IPS-NIHi11 (cell line): ENCODE measurements around the gene CCDC137.
"Not testable (repeated sequence)": the region's sequence is repeated elsewhere in the genome, so short reads cannot be mapped to it uniquely, and the experiment has no call there.

Experiments used
- DNase-seq: peaks from one replicate; pipeline ENCODE4 v3.0.0; 2012; ENCODE audit warnings: mixed read lengths, low spot score

CCDC137 gene, protein sequence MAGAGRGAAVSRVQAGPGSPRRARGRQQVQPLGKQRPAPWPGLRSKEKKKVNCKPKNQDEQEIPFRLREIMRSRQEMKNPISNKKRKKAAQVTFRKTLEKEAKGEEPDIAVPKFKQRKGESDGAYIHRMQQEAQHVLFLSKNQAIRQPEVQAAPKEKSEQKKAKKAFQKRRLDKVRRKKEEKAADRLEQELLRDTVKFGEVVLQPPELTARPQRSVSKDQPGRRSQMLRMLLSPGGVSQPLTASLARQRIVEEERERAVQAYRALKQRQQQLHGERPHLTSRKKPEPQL

DNA sequence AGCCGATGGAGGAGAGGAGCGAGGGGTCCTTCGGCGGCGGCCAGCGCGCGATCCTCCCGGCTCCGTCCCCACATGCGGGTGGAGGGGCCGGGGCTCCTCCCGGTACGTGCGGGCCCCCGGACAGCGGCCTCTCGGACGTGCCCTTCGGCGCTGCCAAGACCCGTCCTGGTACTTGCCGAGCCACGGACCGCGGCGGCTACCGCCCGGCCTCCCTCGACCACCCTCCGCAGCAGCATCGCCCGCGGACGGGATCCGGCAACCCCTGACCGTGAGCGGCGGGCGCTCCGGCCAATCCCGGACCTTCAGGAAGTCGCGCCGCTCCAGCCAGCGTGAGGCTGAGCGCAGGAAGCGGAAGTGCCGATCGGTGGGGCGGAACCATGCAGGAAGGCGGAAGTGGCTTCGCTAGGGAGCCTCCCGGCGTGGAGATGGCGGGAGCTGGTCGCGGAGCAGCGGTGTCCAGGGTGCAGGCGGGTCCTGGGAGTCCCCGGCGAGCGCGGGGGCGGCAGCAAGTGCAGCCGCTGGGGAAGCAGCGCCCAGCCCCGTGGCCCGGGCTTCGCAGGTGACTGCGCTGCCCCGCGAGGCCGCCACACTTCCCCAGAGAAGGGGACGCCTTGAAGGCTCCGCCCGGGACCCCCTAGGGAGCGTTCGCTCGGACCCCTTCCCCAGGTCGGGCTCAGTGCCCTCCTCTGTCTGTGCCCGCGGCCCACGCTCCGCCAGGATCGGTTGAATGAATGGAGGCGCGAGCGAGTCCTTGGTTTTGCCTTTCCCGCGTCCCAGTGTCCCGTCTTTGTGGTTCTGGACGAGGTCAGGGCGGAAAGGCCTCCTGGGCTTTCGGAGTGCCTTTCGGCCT, at the start of gene CCDC137, which contains the start of gene OXLD1:
TSS of gene CCDC137 (plus strand) at position 396 of the 850 bp plus-strand sequence. CDS start at position 426, 30 bp downstream.
TSS of gene OXLD1 (minus strand) at position 264 of the 850 bp plus-strand sequence. CDS start at position 236, 28 bp downstream.
- peak; percentile 98 for DNase-seq

DNA sequence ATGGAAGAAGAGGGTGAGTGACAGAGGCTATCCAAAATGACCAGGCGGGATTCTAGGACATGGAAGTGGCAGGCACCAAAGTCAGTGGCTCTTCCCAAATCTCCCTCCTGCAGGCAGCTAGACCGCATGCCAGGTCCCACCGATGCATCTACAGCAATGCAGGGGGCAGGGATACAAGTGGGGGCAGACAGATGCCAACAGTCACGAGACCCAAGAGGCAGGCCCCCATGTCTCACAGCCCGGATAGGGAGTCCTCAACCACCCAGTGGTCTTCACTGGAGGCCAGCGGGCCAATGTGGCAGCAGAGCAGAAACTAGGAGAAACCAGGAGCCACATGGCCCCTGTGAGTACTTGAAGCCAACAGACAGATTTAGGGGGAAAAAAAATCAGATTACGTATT, 49.7 kb upstream of the CCDC137 start:
- DNase-seq, result no peak

DNA sequence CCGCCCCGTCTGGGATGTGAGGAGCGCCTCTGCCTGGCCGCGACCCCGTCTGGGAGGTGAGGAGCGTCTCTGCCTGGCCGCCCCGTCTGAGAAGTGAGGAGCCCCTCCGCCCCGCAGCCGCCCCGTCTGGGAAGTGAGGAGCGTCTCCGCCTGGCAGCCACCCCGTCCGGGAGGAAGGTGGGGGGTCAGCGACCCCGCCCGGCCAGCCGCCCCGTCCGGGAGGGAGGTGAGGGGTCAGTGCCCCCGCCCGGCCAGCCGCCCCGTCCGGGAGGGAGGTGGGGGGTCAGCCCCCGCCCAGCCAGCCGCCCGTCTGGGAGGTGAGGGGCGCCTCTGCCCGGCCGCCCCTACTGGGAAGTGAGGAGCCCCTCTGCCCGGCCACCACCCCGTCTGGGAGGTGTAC, 48.2 kb upstream of the CCDC137 start:
- not testable (repeated sequence) for DNase-seq

DNA sequence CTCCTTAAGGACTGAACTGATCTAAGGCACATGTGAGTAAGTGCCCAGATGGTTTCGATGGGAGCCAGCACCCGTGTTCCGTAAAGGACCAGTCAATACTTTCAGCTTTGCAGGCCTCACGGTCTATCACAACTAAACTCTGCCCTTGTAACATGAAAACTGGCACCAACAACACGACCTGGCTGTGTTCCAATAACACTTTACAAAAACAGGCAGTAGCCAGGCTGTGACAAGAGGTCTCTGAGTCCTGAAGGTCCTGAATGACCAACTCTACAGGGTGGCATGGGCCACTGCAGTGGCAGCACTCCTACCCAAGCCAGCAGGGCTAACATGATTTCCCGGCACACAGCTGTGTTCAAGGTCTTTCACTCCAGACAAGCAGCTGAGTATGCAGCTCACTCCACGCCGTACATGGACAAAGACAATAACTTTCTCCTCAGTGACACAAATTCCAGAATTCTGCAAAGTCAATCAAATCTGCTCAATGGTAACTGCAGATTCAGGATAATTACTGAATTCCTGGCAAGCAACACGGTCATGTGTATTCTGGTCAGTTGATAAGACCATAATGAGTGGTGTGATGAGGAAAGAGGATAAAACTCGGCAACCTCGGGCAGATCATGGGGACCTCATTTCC, 44.9 kb upstream of the CCDC137 start:
- no peak for DNase-seq

DNA sequence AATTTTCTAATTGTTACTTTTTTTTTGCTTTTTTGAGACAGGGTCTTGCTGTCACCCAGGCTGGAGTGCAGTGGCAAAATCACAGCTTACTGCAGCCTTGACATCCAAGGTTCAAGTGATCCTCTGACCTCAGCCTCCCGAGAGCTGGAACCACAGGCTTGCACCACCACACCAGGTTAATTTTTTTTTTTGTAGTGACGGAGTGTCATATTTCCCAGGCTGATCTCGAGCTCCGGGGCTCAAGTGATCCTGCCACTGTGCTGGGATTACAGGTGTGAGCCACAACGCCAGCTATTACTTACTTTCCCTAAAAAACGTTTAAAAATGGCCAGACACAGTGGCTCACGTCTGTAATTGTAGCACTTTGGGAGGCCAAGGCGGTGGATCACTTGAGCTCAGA, 36.3 kb upstream of the CCDC137 start:
- DNase-seq, result no peak

DNA sequence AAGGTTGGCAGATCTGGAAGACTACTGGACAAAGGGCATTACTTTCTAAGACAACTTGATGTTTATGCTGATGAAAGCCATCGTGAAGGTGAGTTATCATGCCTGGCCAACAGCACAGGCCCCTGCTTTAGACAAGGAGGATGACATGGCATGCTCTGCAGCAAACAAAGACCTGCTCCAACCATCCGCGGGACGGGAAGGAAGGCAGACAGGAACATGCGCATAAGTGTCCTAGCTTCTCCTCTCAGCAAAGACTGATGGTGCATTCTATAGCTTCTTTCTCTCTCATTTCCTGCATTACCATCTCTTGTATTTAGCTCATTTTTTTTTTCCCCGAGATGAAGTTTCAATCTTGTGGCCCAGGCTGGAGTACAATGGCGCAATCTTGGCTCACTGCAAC, 35.1 kb upstream of the CCDC137 start:
- no peak for DNase-seq

DNA sequence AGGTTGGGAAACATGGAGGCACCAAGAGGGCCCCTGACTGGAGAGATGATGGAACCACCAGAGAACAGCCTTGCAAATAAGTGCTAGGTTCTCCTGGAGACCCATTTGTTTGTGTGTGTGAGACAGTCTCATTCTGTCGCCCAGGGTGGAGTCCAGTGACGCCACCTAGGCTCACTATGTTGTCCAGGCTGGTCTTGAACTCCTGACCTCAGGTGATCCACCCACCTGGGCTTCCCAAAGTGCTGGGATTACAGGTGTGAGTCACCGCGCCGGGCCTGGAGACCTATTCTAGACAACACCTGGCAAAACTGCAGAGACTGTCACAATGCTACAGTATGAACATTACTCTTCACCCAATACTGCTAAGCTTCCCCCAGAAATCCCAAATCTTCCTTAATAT, 31.1 kb upstream of the CCDC137 start:
- DNase-seq, result no peak

DNA sequence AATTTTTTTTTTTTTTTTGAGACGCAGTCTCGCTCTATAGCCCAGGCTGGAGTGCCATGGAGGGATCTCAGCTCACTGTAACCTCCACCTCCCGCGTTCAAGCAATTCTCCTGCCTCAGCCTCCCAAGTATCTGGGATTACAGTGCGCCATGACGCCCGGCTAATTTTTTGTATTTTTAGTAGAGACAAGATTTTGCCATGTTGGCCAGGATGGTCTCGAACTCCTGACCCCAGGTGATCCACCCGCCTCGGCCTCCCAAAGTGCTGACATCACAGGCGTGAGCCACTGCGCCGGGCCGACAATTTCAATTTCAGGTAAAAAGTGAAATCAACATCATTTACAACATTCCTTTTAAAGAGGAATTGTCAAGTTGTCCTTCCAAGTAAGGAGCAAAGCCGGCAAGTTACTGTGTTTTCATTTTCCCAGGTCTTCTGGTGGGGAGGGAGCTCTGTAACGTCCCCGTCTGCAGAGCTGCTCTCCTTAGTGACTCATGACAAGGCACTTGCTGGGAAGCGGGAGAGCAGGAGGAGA, 30.5 kb upstream of the CCDC137 start:
- no peak for DNase-seq

DNA sequence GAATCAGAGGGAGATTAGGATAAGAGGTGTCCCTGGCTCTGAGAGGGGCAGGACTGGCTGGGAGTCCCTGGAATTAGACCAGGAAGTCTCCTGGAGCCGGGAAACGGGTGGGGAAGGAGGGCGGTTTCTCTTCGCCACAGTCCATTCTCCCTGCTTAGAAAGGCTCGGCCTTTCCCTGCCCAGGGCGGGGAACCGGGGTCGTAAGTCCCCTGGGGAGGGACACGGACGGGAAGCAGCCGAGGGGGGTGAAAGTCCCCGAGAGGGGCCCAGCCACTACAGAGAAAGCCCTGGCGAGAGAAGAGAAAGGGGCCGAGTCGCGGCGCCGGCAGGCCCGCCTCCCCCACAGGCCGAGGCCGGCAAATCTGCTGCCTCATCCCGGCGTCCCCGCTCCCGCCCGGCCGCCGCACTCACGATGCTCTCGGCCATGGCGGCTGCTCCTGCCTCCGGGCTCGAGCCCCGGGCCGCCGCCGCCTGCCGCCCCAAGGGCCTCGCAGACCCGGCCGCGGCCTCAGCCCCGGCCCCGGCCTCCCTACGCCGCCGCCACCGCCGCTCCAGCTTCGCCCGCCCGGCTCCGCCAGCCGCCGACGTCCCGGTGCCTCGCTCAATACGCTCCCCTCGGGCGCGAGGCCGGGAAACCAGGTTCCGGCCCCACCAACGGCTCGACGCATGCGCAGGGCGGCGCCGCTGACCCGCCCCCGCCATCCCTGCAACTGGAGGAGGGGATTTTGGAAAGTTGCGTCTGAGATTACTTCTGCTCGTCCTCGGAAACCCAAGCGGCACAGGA, 29.8 kb upstream of the CCDC137 start, which contains the start of the genes NPLOC4 and TSPAN10:
TSS of gene NPLOC4 (minus strand) at position 608 of the 784 bp plus-strand sequence. CDS start at position 426, 182 bp downstream.
TSS of gene TSPAN10 (plus strand) at position 692 of the 784 bp plus-strand sequence. CDS start 5,217 bp downstream, outside the sequence.
- DNase-seq, result peak; percentile 100

DNA sequence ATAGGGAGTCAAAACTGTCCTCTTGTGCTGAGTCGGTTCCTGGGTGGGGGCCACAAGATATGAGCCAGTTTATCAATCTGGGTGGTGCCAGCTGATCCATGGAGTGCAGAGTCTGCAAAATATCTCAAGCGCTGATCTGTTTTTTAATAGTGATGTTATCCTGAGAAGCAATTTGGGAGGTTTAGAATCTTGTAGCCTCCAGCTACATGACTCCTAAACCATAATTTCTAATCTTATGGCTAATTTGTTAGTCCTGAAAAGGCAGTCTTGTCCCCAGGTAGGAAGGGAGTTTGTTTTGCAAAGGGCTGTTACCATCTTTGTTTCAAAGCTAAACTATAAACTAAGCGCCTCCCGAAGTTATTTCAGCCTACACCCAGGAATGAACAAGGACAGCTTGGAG, 27.9 kb upstream of the CCDC137 start:
- no peak for DNase-seq

DNA sequence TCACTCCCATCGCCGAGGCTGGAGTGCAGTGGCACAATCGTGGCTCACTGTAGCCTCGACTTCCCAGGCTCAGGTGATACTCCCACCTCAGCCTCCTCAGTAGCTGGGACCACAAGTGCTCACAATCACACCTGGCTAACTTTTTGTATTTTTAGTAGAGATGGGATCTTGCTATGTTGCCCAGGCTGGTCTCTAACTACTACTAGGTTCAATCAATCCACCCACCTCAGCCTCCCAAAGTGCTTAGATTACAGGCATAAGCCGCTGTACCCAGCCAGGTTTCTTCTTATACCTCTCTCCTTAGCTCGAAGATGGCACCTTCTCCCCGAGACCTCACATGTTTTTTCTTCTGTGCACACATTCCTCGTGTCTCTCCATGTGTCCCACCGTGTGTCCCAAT, 26.5 kb upstream of the CCDC137 start:
- DNase-seq, result no peak

DNA sequence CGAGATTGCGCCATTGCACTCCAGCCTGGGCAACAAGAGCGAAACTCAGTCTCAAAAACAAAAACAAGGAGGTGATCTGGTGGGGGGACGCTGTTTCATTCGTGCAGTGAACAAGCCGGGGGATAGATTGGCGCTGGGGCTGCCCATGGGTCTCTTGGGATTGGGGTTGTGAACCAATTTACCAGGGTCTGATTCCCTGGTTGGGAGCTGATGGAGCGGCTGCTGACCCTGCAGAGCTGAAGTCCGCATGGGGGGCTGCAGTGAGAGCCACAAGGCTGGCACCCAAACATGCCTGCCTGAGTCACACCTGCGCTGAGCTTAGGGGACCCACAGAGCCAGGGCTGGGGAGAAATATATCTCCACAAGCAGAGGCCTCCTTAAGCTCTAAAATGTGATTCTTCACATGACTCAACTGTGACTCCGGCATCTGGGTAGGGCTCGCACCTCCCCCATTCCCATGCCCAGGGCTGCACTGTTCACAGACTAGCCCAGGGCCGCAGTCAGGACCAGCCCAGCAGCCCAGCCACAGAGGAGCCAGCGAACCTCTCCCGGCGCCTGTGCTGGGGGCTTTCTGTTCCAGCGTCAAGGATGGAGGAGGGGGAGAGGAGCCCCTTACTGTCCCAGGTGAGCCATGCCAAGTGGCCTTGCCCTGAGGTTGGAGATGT, 24.6 kb upstream of the CCDC137 start:
- DNase-seq, result no peak

DNA sequence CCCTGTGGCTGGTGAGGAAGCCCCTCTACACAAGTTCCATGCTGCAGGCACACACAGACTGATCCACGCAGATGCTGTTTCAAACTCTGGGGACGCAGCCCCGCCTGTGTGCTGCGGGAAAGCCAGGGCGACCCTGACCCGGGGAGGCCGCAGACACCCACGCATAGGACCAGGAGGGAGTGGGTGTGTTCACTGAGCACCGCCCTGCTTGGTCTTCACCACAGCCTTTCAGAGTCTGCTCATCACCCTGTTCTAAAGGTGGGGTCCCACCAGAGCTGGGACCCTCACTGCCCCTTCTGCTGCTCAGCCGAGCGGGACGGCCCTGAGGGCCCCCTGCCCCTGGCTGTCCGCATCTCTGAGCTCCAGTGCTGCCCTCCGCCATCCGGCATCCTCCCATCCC, 22.0 kb upstream of the CCDC137 start:
- DNase-seq, result no peak

DNA sequence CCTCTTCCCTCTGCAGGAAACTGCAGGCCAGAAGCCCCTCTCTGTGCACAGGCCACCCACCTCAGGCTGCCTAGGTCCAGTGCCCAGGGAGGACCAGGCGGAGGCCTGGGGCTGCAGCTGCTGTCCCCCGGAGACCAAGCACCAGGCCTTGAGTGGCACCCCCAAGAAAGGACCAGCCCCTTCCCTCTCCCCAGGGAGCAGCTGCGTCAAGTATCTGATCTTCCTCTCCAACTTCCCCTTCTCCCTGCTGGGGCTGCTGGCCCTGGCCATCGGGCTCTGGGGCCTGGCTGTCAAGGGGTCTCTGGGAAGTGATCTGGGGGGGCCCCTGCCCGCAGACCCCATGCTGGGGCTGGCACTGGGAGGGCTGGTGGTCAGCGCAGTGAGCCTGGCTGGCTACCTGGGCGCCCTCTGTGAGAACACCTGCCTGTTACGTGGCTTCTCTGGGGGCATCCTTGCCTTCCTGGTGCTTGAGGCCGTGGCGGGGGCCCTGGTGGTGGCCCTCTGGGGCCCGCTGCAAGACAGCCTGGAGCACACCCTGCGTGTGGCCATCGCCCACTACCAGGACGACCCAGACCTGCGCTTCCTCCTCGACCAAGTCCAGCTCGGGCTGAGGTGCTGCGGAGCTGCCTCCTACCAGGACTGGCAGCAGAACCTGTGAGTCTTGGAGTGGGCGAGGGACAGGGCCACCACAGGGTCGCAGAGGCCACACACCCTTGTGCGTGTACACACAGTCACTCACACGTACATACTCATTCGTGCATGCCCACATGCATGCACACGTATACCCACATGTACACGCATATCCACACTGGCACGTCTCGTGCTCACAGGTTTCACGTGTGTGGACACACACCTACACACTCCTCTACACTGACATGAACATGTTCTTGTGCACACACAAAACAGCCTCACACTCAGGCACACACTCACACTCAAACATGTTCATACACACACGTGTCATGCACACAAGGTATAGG, 21.3 kb upstream of the CCDC137 start:
- DNase-seq, result no peak

DNA sequence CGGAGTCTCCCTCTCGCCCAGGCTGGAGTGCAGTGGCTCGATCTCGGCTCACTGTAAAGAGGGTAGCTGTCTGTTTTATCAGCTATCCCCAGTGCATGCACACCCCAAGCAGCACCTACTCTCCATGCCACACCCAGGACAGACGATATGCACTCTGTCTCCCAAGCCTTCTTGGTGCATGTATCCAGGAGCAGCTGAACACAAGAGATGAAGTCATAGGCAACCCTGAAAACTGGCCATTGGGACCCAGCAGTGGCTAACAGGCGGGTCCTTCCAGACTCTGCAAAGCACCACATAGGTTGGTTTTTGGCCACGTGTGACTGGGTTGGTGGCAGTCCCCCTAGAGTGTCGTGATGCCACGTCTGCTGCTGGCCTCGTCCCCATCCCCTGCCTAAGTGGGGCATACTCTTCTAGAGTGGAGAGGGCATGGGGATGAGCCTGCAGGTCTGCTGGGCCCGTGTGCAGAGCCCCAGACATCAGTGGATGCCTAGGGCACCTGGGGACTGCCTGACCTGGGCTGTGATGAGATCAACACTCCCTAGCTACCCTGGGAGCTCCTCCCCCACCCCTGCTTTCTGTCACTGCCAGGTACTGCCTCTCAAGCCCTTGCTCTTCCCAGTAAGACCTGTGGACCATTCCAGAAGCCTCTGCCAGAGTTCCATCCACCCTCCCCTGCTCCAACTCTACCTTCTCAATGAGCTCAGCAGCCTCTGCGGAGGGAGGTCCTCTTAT, 19.5 kb upstream of the CCDC137 start:
- DNase-seq, result peak; percentile 32

DNA sequence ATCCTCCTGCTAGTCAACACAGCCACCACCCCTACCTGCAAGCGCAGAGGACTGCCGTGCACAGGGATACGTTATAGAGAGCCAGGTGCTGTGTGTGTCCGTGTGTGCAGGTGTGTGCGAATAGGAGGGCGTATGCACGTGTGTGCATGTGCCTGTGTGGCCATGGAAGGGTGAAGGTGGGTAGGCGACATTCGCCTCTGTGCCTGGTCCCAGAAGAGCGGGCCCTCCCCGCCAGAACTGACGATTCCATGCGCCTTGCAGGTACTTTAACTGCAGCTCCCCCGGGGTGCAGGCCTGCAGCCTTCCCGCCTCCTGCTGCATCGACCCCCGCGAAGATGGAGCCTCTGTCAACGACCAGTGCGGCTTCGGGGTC, 18.9 kb upstream of the CCDC137 start:
- no peak for DNase-seq

DNA sequence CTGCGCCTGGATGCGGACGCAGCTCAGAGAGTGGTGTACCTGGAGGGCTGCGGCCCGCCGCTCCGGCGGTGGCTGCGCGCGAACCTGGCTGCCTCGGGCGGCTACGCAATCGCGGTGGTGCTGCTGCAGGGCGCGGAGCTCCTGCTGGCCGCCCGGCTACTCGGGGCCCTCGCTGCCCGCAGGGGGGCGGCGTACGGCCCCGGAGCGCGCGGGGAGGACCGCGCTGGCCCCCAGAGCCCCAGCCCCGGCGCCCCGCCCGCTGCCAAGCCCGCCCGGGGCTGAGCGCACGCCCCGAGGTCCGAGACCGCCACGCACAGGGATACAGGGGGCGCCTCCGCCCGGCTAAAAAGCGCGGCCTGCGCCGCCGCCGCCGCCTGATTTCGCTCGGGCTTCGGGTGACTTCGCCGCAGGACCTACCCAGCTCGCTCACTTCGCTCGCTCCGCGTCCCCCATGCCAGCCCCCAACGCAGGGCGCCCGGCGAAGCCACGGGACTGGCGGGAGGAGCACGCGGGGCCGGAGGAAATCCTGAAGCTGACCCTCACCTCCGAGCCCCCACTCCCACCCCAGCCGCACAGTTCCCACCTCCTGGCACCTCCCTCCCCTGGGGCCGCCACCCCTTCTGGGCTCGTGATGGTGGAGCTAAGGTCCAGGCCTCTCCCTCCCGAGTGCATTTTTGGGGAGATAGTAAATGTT, 18.4 kb upstream of the CCDC137 start:
- DNase-seq, result peak; percentile 77

DNA sequence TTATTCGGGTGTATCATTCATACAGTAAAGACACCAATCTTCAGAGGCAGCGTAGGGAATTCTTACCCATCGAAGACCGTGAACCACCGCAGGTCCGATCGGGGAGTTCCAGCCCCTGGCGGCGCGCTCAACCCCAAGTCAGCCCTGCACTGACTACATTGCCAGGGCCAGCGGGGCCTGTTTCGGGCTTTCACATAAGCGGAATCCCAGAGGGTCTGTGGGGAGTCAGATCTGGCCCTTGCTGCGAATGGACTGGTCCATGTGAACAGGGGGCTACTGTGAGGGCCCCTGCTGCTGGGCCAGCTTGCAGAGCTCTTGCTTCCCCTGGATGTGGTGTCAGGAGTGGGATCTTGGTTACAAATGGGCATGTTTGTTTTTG, 17.8 kb upstream of the CCDC137 start:
- no peak for DNase-seq
